ENCODE data around the gene PMVK. TPM values are rescaled to one million over a fixed set of nuclear protein-coding genes. Genes with fewer than 3 reads are reported as not detected.

The PMVK gene
- total and polyA plus RNA-seq, 2 of the 8 experiments (the other 6 are each of a cell fraction or from before 2014, with no cell fraction given) = 23.8 to 26.5 TPM

DNA sequence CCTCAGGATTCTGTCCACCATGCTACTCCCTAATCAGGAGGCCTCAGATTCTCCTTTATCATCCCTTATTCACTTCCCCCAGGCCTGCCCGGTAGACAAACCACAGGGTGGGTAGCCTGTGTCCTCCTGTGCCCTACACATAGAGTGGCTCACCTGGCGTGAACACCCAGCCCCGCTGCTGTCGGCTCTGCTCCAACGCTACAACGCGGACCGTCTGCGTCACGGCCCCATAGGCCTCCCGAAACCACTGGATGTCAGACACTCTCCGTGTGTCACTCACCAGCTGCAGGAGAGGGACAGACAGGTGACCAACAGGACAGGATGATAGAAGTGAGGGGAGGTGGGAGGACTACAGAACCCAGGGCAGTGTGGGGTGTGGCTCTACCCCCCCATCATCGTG lies 10.3 kb downstream of the PMVK start:
- DNase-seq (ENCODE audit: low read depth in 1 of 2, low spot score in 2 of 2) (no peak), FAIRE-seq (no peak)
- no peak overlapping the region for H2BK12ac ChIP-seq (ENCODE audit: low read depth, low read length)
- TF ChIP-seq TAF7 (optimal IDR thresholded peaks at IDR 0.05; ENCODE audit: borderline replicate concordance, low read depth, low read length) (no peak), EP300 (IDR thresholded peaks at IDR 0.05; ENCODE audit: borderline replicate concordance in 1 of 2, low read depth in 2 of 2, low read length in 2 of 2) (no peak), BRCA1 (IDR thresholded peaks at IDR 0.05; ENCODE audit: low read depth, low read length) (no peak), SIX5 (IDR thresholded peaks at IDR 0.05; ENCODE audit: low read depth, low read length) (no peak), RXRA (IDR thresholded peaks at IDR 0.05; ENCODE audit: insufficient read depth, low read depth, low read length) (no peak), CTBP2 (IDR thresholded peaks at IDR 0.05; ENCODE audit: borderline replicate concordance, insufficient read depth, insufficient read length, low read length) (no peak)
- no peaks in the 10 kb centered on the region for H3K4me1 ChIP-seq (replicated peaks in 1 of 4; ENCODE audit: control insufficient read depth in 3 of 4, insufficient read depth in 4 of 4, low read length in 3 of 4)
- H3K18ac ChIP-seq (ENCODE audit: extremely low read depth, low read length) = no peak overlapping the region
- H3K23ac ChIP-seq (ENCODE audit: insufficient read length) = no peak overlapping the region
- no peak overlapping the region for H3K4me2 ChIP-seq (ENCODE audit: insufficient read depth in 1 of 2, low read depth in 2 of 2, low read length in 2 of 2)
- 0 out of 2 replicates have a peak, but pooled peaks cover 2% of the 10 kb centered on the region for H3K23me2 ChIP-seq (ENCODE audit: low read depth, low read length)
- no peaks in the 10 kb centered on the region for H3K79me2 ChIP-seq (ENCODE audit: control insufficient read depth in 1 of 2, insufficient read depth in 2 of 2, low read length in 2 of 2)
- H2AFZ ChIP-seq (ENCODE audit: low read length) = no peak overlapping the region
- H4K91ac ChIP-seq (replicated peaks; ENCODE audit: insufficient read length, low read length) = no peak overlapping the region
- H2BK20ac ChIP-seq (ENCODE audit: low read length) = no peak overlapping the region
- no peaks in the 10 kb centered on the region for H3K27me3 ChIP-seq (replicated peaks in 1 of 4; ENCODE audit: control insufficient read depth in 3 of 4, extremely low read depth in 1 of 4, insufficient read depth in 3 of 4, low read length in 3 of 4)
- H2BK15ac ChIP-seq (ENCODE audit: low read length) = no peak overlapping the region
- no peak overlapping the region for H3K56ac ChIP-seq (replicated peaks; ENCODE audit: insufficient read length, low read depth, low read length)
- no peak overlapping the region for H2BK5ac ChIP-seq (ENCODE audit: low read depth, low read length)
- no peaks in the 10 kb centered on the region for H4K20me1 ChIP-seq (replicated peaks in 1 of 2; ENCODE audit: control insufficient read depth in 1 of 2, insufficient read depth in 2 of 2, low read length in 2 of 2)
- no peak overlapping the region for H3K27ac ChIP-seq (ENCODE audit: low read depth, low read length)
- ChIA-PET CTCF (ENCODE audit: partially characterized antibody) (interaction anchor here (1.0 to 1.4 kb wide), 2 partner anchors 13 to 45 kb away, joined by 3 to 5 read pairs; no protein-coding TSS in a partner anchor), POLR2A (ENCODE audit: partially characterized antibody) (interaction anchor here (1.5 kb wide), 1 partner anchor 10 kb away, joined by 5 read pairs; the partner anchor contains the start of gene PMVK)
- WGBS, 2 experiments (ENCODE audit: extremely low coverage in 1 of 2, insufficient coverage in 1 of 2, insufficient read length in 1 of 2, insufficient replicate concordance in 2 of 2, low coverage in 1 of 2, low lambda C conversion rate in 2 of 2, missing lambda C conversion rate in 1 of 2) = 92% methylated on average over 12 of the region's 13 CpGs; no CpG with 5 or more reads in 1 of the 2 experiments
- H2BK120ac ChIP-seq (replicated peaks; ENCODE audit: low read depth, low read length) = no peak overlapping the region
- H3K14ac ChIP-seq (ENCODE audit: insufficient read length) = no peak overlapping the region
- no peak overlapping the region for H4K5ac ChIP-seq (ENCODE audit: insufficient read length, low read depth, low read length)
- no peak overlapping the region for H4K8ac ChIP-seq (ENCODE audit: extremely low read depth, insufficient read depth, low read length)
- no peak overlapping the region for H2AK5ac ChIP-seq (ENCODE audit: low read depth, low read length)
- no peaks in the 10 kb centered on the region; a peak in 1 of 4 replicates for H3K9me3 ChIP-seq (ENCODE audit: insufficient read depth in 2 of 2, low read depth in 1 of 2, low read length in 1 of 2)
- no peaks in the 10 kb centered on the region; the same call in 1 of the 2 replicates for H3K79me1 ChIP-seq (ENCODE audit: low read depth, low read length)
- H3K36me3 ChIP-seq (ENCODE audit: control insufficient read depth in 2 of 4, insufficient read depth in 4 of 4, low read length in 3 of 4) = peaks cover 0 to 19% (median 8%) of the 10 kb centered on the region in 4 experiments; a peak in 3 of 8 replicates
- no peak overlapping the region for H3K4ac ChIP-seq (replicated peaks; ENCODE audit: insufficient read length, low read depth, low read length)
- no peak overlapping the region for H3K4me3 ChIP-seq (ENCODE audit: extremely low read depth in 1 of 4, insufficient read depth in 2 of 4, low read depth in 3 of 4, low read length in 4 of 4)
- no peak overlapping the region for H3K9ac ChIP-seq (replicated peaks in 1 of 4; ENCODE audit: extremely low read depth in 1 of 4, low read depth in 3 of 4, low read length in 3 of 4)

Measured in H1 (cell line).